ENCODE results near the gene MTERF4. TPM values are rescaled to one million over a fixed set of nuclear protein-coding genes. Genes with fewer than 3 reads are reported as not detected.

The MTERF4 gene
- total RNA-seq, 1 donor from 2014 or later, result 43.7 TPM

- no peaks in the 10 kb centered on the region for H3K27me3 Mint-ChIP-seq (ENCODE audit: low read depth)
- H3K9me3 Mint-ChIP-seq, result no peaks in the 10 kb centered on the region
- no peak for TF ChIP-seq CTCF (conservative IDR thresholded peaks at IDR 0.05)
- no peak for DNase-seq (ENCODE audit: low read depth, low spot score)
- H3K36me3 Mint-ChIP-seq (ENCODE audit: low read depth), result peaks cover 14% of the 10 kb centered on the region
- no peaks in the 10 kb centered on the region for H3K4me1 Mint-ChIP-seq
- no peak overlapping the region for H3K27ac Mint-ChIP-seq (ENCODE audit: unreplicated experiment)
- H3K4me3 Mint-ChIP-seq, result no peak overlapping the region
Observed at GRCh38 chr2:241080405-241081189, 21.5 kb downstream of the MTERF4 start.

GRCh38 chr2:241074901-241075540 is 27.1 kb downstream of the MTERF4 start:
- no peak overlapping the region for H3K4me3 Mint-ChIP-seq
- H3K36me3 Mint-ChIP-seq (ENCODE audit: low read depth), result no peaks in the 10 kb centered on the region
- H3K27ac Mint-ChIP-seq (ENCODE audit: unreplicated experiment), result no peak overlapping the region
- DNase-seq (ENCODE audit: low read depth, low spot score), result no peak
- no peaks in the 10 kb centered on the region for H3K27me3 Mint-ChIP-seq (ENCODE audit: low read depth)
- TF ChIP-seq CTCF (conservative IDR thresholded peaks at IDR 0.05), result no peak
- H3K9me3 Mint-ChIP-seq, result no peaks in the 10 kb centered on the region
- H3K4me1 Mint-ChIP-seq, result no peaks in the 10 kb centered on the region

GRCh38 chr2:241074065-241074818 is 27.8 kb downstream of the MTERF4 start:
- Mint-ChIP-seq H3K27me3 (ENCODE audit: low read depth) (no peaks in the 10 kb centered on the region), H3K36me3 (ENCODE audit: low read depth) (no peaks in the 10 kb centered on the region), H3K27ac (ENCODE audit: unreplicated experiment) (no peak overlapping the region), H3K4me3 (no peak overlapping the region), H3K9me3 (no peaks in the 10 kb centered on the region), H3K4me1 (no peaks in the 10 kb centered on the region)
- DNase-seq (ENCODE audit: low read depth, low spot score), result no peak
- no peak for TF ChIP-seq CTCF (conservative IDR thresholded peaks at IDR 0.05)

GRCh38 chr2:241073166-241074064 is 28.7 kb downstream of the MTERF4 start:
- Mint-ChIP-seq H3K4me1 (no peaks in the 10 kb centered on the region), H3K4me3 (no peak overlapping the region), H3K36me3 (ENCODE audit: low read depth) (no peaks in the 10 kb centered on the region), H3K9me3 (no peaks in the 10 kb centered on the region), H3K27me3 (ENCODE audit: low read depth) (no peaks in the 10 kb centered on the region), H3K27ac (ENCODE audit: unreplicated experiment) (no peak overlapping the region)
- no peak for DNase-seq (ENCODE audit: low read depth, low spot score)
- no peak for TF ChIP-seq CTCF (conservative IDR thresholded peaks at IDR 0.05)

Data from neural crest cell (in vitro differentiated cells).